Activated CD4-positive, alpha-beta T cell treated with anti-CD3 and anti-CD28 coated beads for 36 hours (primary cell): ENCODE results near the gene CABP2. TPM values are rescaled to one million over a fixed set of nuclear protein-coding genes. Genes with fewer than 3 reads are reported as not detected.
A peak's percentile ranks its signal among the peaks of the same experiment; 100 is the strongest.
"Not testable (repeated sequence)": the region's sequence is repeated elsewhere in the genome, so short reads cannot be mapped to it uniquely, and the experiment has no call there.

ENCODE experiments used
- ATAC-seq: fragments of 200-7000 bp; cut with Tn5 transposase; one replicate; pipeline ENCODE4 v1.10.0; 2021; ENCODE audit warnings: mild to moderate bottlenecking, moderate library complexity
- CTCF ChIA-PET: fragments of 350-600 bp; sonication (Branson Sonifier 250); formaldehyde crosslinking; loops from one replicate; lab custom pipeline; 2021; ENCODE audit warnings: antibody characterized with exemption; lab: Charles Lee
- POLR2A ChIA-PET: fragments of 350-600 bp; sonication (Branson Sonifier 250); formaldehyde crosslinking; loops from one replicate; lab custom pipeline; 2021; ENCODE audit warnings: antibody characterized with exemption, inconsistent platforms; lab: Charles Lee
- DNase-seq: peaks from one replicate; pipeline ENCODE4 v3.0.0-alpha.2; 2020
- H3K27ac Mint-ChIP-seq: one replicate; pipeline ENCODE4 v1.8.0; 2021; ENCODE audit warnings: mixed read lengths
- H3K27me3 Mint-ChIP-seq: one replicate; pipeline ENCODE4 v1.8.0; 2021; ENCODE audit warnings: mixed read lengths
- H3K36me3 Mint-ChIP-seq: one replicate; pipeline ENCODE4 v1.8.0; 2021; ENCODE audit warnings: low read depth, mixed read lengths
- H3K4me1 Mint-ChIP-seq: one replicate; pipeline ENCODE4 v1.8.0; 2021; ENCODE audit warnings: mixed read lengths
- H3K4me3 Mint-ChIP-seq: one replicate; pipeline ENCODE4 v1.8.0; 2021; ENCODE audit warnings: mild to moderate bottlenecking, moderate library complexity, mixed read lengths
- H3K9me3 Mint-ChIP-seq: one replicate; pipeline ENCODE4 v1.8.0; 2021; ENCODE audit warnings: low read depth, mixed read lengths
- intact Hi-C, 2 experiments: fragments of 100-400 bp; cut with DNase I in 1 of 2; cut with micrococcal nuclease in 1 of 2; formaldehyde crosslinking; loops; one replicate each; pipeline versions ENCODE4 v1.14.2 to v1.15.1; 2022 to 2024; cut with DNase I, micrococcal nuclease
- total RNA-seq, 2 experiments: library from RNA; stranded (reverse); gene quantifications; one replicate each; pipeline ENCODE4 v1.2.3, GENCODE V29; 2021

The CABP2 gene
- total RNA-seq, result not detected

DNA sequence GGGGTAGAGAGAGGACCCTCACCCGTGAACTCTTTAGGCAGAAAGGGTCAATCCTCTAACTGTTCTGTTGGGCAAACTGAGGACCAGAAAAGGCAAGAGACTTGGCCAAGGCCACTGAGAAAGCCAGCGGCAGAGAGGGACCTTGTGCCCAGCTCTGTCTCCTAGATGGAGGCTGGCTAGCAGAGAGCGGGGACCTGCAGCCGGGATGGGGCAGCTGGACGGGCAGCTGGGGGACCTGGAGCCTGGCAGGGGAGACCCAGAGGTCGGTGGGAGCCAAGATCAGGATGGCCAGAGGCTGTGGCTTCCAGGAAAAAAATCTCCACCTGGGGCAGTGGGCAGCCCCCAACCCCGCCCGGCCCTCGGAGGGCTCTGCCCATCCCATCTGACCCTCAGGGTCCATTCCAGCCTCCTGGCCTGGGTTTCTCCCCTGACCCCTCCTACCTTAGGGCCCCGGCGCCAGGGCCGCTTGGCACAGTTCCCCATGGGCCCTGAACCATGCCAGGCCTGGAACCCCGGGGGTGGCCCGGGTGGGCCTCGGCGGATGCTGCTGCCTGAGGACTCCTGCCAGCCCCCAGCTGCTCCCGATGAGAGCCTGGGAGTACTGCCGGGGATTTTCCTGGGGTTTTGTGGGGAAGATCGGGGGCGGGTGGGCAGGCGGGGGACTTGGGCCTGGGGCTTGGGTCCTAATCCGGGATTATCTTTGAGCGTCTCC is at the start of gene CABP2:
CABP2 (minus strand) TSS at position 603 of the 712 bp plus-strand sequence; CDS start at position 483, 120 bp downstream.
- DNase-seq (no peak), ATAC-seq (no peak)
- no peak within 1 kb of the TSS for H3K4me3 Mint-ChIP-seq
- no peaks in the 10 kb centered on the region for H3K4me1 Mint-ChIP-seq
- ChIA-PET POLR2A (no interaction called here), CTCF (interaction anchor here (0.7 kb wide), 1 partner anchor 38 kb away, joined by 3 read pairs; no protein-coding TSS in a partner anchor)
- no peak within 1 kb of the TSS for H3K27ac Mint-ChIP-seq
- H3K9me3 Mint-ChIP-seq, result no peaks in the 10 kb centered on the region
- intact Hi-C loops, result no loop called here
- H3K27me3 Mint-ChIP-seq, result peaks cover 5% of the 10 kb centered on the region
- no peaks in the 10 kb centered on the region for H3K36me3 Mint-ChIP-seq

DNA sequence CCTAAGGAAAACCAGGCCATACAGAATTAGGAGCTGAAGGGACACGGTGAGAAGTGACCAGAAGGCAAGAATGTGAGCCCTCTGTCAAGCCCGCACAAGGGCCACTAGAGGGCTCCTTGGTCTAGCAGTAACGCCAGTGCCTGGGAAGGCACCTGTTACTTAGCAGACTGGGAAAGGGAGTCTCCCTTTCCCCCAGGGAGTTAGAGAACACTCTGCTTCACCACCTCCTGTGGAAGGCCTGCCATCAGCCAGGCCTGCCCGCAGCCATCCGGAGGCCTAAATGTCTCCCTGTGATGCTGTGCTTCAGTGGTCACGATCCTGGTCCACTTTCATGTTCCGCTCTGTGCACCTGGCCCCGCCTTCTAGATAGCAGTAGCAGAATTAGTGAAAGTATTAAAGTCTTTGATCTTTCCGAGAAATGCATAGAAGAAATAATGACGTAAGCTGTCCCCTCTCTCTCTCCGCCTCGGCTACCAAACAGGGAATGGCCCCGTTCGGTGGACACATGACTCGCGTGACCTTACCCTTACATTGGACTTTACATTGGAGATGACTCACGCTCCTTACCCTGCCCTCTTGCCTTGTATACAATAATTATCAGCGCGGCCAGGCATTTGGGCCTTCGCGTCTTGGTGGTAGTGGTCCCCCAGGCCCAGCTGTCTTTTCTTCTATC is 49.6 kb upstream of the CABP2 start:
- ChIA-PET POLR2A (no interaction called here), CTCF (interaction anchor here (0.6 to 1.2 kb wide), 6 partner anchors 8 to 199 kb away, joined by 3 to 6 read pairs (median 4); no protein-coding TSS in a partner anchor)
- intact Hi-C loops, result no loop called here
- DNase-seq (peak; percentile 60), ATAC-seq (peak; percentile 47)
- Mint-ChIP-seq H3K27ac (no peak overlapping the region), H3K9me3 (no peaks in the 10 kb centered on the region), H3K4me1 (no peaks in the 10 kb centered on the region), H3K4me3 (no peak overlapping the region), H3K27me3 (peaks cover 5% of the 10 kb centered on the region), H3K36me3 (no peaks in the 10 kb centered on the region)

DNA sequence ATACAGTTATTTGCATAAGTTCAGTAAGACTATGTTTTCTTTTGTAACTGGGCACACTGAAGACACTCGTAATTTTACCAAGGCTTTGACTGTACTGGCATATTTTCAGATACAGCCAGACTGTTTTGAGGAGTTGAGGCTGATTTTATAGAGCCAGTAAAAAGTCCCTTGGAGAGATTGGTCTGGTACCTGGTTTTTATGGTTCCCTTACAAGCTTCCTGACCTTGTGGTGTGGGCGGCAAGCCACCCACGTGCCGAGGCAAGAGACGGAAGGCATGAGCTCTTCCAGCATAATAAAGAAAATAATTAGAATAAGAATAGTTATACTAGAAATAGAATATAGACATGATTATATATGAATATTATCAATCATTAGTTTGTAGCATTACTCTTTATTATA is 49.1 kb upstream of the CABP2 start:
- H3K27me3 Mint-ChIP-seq, result peaks cover 5% of the 10 kb centered on the region
- CTCF ChIA-PET, result interaction anchor here (0.6 to 1.2 kb wide), 6 partner anchors 9 to 198 kb away, joined by 3 to 6 read pairs (median 4); no protein-coding TSS in a partner anchor
- no peak overlapping the region for H3K4me3 Mint-ChIP-seq
- ATAC-seq (no peak), DNase-seq (no peak)
- H3K4me1 Mint-ChIP-seq, result no peaks in the 10 kb centered on the region
- no peak overlapping the region for H3K27ac Mint-ChIP-seq
- POLR2A ChIA-PET, result no interaction called here
- intact Hi-C loops, result no loop called here
- H3K9me3 Mint-ChIP-seq, result no peaks in the 10 kb centered on the region
- no peaks in the 10 kb centered on the region for H3K36me3 Mint-ChIP-seq

DNA sequence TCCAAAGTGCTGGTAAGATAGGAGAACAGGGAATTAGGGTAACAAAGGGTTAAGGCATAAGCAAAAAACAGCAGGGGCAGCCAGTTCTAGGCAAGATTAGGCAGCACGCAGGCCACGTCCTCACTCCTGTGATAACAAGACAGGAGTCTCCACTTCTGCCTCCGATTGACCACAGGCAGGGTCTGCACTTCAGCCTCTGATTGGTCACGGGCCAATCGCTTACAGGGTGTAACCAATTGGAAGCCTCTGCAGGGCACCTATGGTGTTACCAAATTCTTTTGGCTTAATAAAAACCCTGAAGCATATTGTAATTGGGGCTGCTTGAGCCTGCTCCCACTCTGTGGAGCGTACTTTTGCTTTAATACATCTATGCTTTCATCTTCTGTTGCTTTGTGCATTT is 48.2 kb upstream of the CABP2 start:
- intact Hi-C loops, result no loop called here
- ATAC-seq, result no peak
- H3K4me3 Mint-ChIP-seq, result no peak overlapping the region
- peaks cover 5% of the 10 kb centered on the region for H3K27me3 Mint-ChIP-seq
- no peak for DNase-seq
- POLR2A ChIA-PET, result no interaction called here
- CTCF ChIA-PET, result interaction anchor here (1.2 kb wide), 3 partner anchors 14 to 38 kb away, joined by 3 to 6 read pairs (median 4); no protein-coding TSS in a partner anchor
- H3K36me3 Mint-ChIP-seq, result no peaks in the 10 kb centered on the region
- no peak overlapping the region for H3K27ac Mint-ChIP-seq
- H3K9me3 Mint-ChIP-seq, result no peaks in the 10 kb centered on the region
- no peaks in the 10 kb centered on the region for H3K4me1 Mint-ChIP-seq

DNA sequence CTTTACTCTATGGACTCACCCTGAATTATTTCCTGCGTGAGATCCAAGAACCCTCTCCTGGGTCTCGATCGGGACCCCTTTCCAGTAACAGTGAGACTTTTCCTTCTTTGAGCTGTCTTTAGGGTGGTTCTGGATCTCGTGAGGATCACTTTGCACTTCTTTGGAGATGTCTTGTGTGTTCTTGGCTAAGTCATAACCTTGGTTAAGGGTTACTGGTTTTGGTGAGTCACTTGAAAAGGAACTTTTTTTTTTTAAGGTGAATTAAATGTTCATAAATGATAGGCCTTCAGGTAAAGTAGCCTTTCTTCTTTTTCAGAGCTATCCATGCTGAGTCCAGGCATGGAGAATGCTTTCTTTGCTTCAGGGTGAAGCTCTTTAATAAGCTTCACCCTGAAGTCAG is 41.0 kb upstream of the CABP2 start:
- POLR2A ChIA-PET, result no interaction called here
- Mint-ChIP-seq H3K27ac (no peak overlapping the region), H3K36me3 (no peaks in the 10 kb centered on the region), H3K4me3 (no peak overlapping the region), H3K9me3 (no peaks in the 10 kb centered on the region), H3K4me1 (peaks cover 8% of the 10 kb centered on the region), H3K27me3 (no peaks in the 10 kb centered on the region)
- ATAC-seq (no peak), DNase-seq (no peak)
- CTCF ChIA-PET, result interaction anchor here (0.5 kb wide), 1 partner anchor 653 kb away, joined by 4 read pairs; no protein-coding TSS in a partner anchor
- intact Hi-C loops, result no loop called here

DNA sequence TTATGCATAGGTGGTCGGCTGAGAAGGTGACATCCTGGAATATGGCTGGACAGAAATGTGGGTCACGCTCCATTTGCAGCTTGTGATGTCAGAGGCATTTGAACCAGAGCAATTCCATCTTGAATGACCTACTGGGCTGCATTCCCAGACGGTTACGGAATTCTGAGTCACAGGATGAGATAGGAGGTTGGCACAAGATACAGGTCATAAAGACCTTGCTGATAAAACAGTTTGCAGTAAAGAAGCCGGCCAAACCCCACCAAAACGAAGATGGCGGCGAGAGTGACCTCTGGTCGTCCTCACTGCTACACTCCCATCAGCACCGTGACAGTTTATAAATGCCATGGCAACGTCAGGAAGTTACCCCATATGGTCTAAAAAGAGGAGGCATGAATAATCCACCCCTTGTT is 40.5 kb upstream of the CABP2 start:
- H3K4me3 Mint-ChIP-seq, CTCF ChIA-PET, ATAC-seq: not testable (repeated sequence)

DNA sequence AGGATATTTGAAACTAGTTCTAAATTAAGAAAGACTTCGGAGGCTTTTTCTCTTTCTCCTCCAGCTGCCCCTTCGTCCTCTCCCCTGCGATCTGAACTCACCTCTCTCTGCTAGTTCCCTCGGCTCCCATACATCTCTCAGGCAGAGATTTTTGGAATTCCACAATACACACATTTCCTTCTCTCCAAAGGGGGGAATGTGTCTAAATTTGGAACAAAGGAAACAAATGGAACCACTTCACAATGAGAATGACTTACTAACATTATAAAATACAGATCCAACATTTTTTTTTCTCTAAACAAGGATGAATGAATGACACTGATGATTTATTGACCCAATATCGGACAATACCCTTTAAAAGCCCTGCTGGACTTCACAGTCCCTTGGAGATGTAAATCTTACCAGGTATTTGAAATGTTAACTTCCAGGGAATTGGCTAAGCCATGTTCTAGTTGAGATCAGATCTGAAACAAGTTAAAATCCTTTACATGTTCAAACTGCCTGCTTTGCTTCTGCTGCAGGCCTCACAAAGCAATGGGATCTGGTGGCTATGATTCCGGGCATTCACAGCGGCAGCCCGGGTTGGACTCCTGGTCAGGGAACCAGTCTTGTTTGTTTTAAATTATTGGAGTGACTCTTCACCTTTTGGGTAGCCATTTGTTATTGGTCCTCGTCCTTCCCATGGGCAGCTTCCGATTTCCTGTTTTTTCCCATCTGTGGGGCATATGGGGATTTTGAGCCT is 39.9 kb upstream of the CABP2 start:
- no peaks in the 10 kb centered on the region for H3K36me3 Mint-ChIP-seq
- POLR2A ChIA-PET, result no interaction called here
- CTCF ChIA-PET, result no interaction called here
- intact Hi-C loops, result no loop called here
- no peaks in the 10 kb centered on the region for H3K27me3 Mint-ChIP-seq
- no peak overlapping the region for H3K4me3 Mint-ChIP-seq
- ATAC-seq (no peak), DNase-seq (no peak)
- H3K9me3 Mint-ChIP-seq, result no peaks in the 10 kb centered on the region
- H3K4me1 Mint-ChIP-seq, result peaks cover 8% of the 10 kb centered on the region
- H3K27ac Mint-ChIP-seq, result no peak overlapping the region

More for the DNA sequence above, 40.5 kb upstream of the CABP2 start:
- DNase-seq, H3K27ac Mint-ChIP-seq, H3K4me1 Mint-ChIP-seq, H3K9me3 Mint-ChIP-seq, H3K27me3 Mint-ChIP-seq, H3K36me3 Mint-ChIP-seq, POLR2A ChIA-PET, intact Hi-C loops: not testable (repeated sequence)

DNA sequence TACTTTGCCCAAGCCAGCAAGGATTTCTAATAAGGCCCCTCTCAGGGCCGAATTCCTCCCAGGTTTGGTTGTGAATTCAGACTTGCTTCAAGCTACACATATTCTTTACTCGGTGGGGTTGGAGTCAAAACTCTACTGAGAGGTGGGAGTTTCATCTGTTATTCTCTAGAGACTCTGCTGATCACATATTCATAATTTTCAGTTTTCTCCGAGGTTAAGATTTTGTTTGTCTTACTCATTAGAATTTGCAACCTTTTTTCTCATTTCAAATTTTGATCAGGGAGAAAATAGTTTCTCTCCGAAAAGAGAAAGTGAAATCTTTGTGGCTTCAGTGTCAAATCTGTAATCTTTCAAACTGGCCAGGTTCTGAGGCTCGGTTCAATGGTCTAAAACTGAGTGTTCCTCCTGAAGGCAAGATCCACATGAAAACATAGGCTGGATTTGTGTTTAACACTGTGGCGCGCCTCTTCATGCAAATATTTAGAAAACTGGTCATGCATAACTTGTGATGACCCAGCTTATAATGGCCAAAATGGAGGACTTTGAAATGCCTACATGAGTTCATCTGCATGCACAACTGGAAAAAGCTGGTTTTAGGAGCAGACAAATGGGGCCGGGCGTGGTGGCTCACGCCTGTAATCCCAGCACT is 38.8 kb upstream of the CABP2 start:
- Mint-ChIP-seq H3K27me3 (no peaks in the 10 kb centered on the region), H3K4me1 (peaks cover 8% of the 10 kb centered on the region), H3K27ac (no peak overlapping the region), H3K36me3 (no peaks in the 10 kb centered on the region), H3K4me3 (no peak overlapping the region), H3K9me3 (no peaks in the 10 kb centered on the region)
- no peak for DNase-seq
- intact Hi-C loops, result no loop called here
- POLR2A ChIA-PET, result interaction anchor here (0.6 kb wide), 1 partner anchor 427 kb away, joined by 6 read pairs; no protein-coding TSS in a partner anchor
- CTCF ChIA-PET, result no interaction called here
- ATAC-seq, result peak; percentile 74

DNA sequence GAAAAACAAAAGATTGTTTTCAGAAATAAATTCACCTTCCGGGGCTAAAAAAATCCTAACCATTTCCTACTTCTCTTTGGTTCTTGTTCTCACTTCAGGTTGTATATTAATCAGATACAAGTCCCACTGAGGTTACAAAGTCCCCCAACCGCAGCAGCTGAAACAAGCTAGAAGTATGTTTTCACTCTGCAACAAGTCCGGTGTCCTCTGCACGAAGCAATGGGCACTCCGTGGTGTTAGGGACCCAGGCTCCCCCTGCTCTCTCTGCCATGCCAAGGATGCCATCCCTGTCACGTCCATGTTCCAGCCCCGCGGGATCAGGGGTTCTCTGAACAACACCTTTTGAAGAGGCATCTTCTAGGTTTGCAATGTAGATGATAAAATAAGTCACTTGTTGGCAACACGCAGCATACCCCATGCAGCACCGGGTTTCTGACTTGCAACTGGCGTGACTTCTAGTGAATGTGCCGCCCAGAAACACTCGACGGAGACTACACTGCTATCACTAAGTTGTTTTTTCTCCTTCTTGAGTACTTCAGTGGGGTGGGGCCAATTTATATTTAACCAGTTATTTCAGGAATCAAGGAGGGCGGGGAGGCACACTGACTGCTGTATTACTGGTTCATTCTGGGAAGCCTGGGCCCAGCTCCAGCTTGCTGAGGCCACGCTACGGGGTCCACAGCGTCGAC is 35.0 kb upstream of the CABP2 start:
- intact Hi-C loops, result no loop called here
- no peak overlapping the region for H3K4me3 Mint-ChIP-seq
- H3K4me1 Mint-ChIP-seq, result peaks cover 8% of the 10 kb centered on the region
- ATAC-seq (no peak), DNase-seq (no peak)
- H3K9me3 Mint-ChIP-seq, result no peaks in the 10 kb centered on the region
- CTCF ChIA-PET, result no interaction called here
- H3K36me3 Mint-ChIP-seq, result no peaks in the 10 kb centered on the region
- no peak overlapping the region for H3K27ac Mint-ChIP-seq
- POLR2A ChIA-PET, result no interaction called here
- H3K27me3 Mint-ChIP-seq, result no peaks in the 10 kb centered on the region

DNA sequence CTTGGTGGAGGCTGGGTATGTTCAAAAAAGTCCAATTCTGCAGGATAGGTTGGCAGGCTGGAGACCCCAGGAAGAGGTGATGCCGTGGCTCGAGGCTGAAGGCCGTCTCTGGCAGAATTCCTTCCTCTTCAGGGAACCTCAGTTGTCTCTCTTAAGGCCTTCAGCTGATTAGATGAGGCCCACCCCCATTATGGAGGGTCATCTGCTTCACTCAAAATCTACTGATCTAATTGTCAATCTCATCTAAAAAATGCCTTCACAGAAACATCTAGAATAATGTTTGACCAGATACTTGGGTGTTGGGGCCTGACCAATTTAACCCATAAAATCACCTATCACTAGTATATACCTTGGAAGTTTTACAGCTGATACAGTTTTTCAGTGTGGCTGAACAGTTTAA is 33.0 kb upstream of the CABP2 start:
- ChIA-PET POLR2A (no interaction called here), CTCF (interaction anchor here (0.7 kb wide), 1 partner anchor 14 kb away, joined by 3 read pairs; no protein-coding TSS in a partner anchor)
- Mint-ChIP-seq H3K27me3 (no peaks in the 10 kb centered on the region), H3K9me3 (no peaks in the 10 kb centered on the region), H3K36me3 (no peaks in the 10 kb centered on the region), H3K4me1 (no peaks in the 10 kb centered on the region), H3K4me3 (no peak overlapping the region), H3K27ac (no peak overlapping the region)
- intact Hi-C loops, result no loop called here
- ATAC-seq (no peak), DNase-seq (no peak)
